Stimulated activated CD4-positive, alpha-beta T cell treated with anti-CD3 and anti-CD28 coated beads, Interleukin-4, amount 100 ng/mL, for 1 hour (primary cell): ENCODE results near the gene EPHA8.

ENCODE experiments used
- DNase-seq: peaks from one replicate; pipeline ENCODE4 v3.0.0-alpha.2; 2020

EPHA8 gene

DNA sequence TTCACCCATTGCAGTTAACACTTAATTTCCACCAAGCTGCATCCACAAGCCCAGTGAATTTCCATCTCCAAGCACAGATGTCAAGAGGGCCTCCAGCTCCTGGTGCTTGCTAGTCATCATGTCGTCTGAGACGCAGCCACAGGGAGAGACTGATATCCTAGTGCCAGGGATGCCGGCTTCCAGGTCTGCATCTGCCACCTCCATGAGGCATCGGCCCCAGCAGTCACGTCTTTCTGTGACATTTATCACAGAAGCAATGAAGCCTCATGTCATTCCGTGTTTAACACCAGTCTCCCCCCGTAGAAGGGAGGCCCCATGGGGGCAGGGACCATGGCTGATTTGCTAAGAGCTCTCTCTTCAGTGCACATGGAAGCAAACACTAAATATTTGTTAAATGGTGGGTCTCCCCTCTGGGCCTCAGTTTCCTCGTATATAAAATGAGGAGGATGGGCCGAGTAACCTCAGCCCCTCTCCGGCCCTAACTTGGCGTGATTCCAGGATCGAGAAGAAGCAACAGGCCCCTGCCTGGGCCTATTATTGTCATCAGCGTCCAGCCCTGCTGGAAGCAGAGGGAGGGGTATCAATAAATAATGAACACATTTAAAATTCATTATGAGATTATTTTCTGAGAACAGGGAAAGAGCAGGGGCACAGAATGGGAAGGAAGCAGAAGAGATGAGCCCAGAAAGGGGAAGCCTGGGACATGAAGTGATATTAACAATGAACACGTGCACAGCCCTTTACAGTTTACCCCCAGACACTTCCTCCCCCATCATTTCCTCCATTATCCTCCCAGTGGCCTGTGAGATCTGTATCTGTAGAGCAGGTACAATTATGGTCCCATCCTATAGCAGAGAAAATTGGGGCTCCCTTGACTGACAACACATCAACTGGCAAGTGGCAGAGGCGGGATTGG lies 88.9 kb downstream of the EPHA8 start:
- DNase-seq = no peak

DNA sequence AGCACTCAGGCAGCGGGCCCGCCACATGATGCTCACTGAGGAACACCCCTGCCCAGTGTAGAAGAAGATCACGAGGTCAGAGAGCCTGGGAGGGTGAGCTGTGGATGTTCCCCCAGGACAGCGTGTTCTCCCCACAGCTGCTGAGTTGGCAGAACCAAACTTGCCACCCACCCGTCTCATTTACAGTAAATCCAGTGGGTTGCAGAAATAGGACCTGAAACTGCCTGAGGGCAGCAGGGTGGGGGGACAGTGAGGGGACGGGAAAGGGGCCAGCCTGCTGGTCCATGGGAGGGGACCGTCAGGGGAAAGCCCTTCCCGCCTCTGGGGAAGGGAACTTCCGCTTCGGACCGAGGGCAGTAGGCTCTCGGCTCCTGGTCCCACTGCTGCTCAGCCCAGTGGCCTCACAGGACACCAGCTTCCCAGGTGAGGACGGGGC lies 89.6 kb downstream of the EPHA8 start, which contains the start of gene C1QB:
C1QB (plus strand) TSS at position 356 of the 436 bp plus-strand sequence. CDS start 6,227 bp downstream, outside the sequence.
- DNase-seq = no peak
